CD4-positive, alpha-beta T cell treated with Interleukin-17A for 1 hour (primary cell): ENCODE data around the gene TGM5.
"Not testable (repeated sequence)": the region's sequence is repeated elsewhere in the genome, so short reads cannot be mapped to it uniquely, and the experiment has no call there.

Experiments
- DNase-seq: peaks from one replicate; pipeline ENCODE4 v3.0.0-alpha.2; 2020

TGM5 gene

DNA sequence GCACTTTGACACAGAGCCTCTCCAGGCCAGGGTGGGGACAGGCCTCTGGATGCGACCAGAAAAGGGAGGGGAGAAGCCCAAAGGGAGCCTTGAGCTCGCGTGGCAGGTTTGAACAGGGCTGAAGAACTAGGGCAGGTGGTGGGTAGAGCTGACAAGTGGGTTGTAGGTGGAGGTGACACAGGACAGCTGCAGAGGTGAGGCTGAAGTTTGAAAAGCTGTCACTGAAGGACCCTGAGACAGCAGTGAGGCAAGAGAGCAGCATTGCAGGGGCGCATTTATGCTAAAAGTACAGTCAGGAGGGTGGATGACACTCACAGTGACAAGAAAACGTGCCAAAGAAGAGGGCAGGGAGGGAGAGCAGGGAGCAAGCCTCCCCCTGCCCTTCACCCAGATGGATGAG lies 24.1 kb downstream of the TGM5 start:
- no peak for DNase-seq

GRCh38 chr15:43241100-43241499 lies 25.6 kb downstream of the TGM5 start:
- no peak for DNase-seq

DNA sequence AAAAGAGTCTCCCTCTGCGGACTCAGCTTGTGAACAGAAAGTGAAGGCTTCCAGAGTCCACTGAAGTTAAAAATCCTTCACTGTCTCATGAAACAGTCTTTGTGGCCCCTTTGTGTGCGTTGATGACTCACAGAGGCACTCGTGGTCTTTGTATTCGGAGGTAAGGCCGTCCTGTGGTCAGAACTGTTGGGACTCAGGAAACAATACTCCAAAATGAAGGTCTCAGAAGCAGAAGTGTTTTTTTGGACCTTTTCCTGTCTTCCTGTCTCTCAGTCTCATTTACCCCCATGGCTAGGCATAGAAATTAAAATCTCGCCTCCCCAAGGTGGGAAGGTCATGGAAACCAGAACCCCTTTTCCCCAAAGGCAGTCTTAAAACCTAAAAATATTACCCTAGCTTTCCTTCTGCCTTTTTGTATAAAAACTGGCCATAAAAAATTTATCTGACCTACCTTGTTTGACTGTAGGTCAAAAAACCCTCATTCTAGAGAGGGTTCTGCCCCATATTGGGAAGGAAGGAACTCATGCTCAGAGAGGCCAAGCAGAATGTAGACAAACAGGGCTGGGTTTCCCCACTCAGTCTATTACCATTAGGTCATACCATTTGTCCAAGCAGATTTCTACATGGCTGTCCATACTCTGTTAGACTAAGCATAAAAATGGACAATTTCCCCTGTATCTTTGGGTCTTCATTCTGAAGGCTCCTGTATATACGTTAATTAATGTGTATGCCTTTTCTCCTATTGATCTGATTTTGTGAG lies 26.8 kb downstream of the TGM5 start:
- DNase-seq = no peak

- DNase-seq = no peak
Measured at GRCh38 chr15:43238671-43239131, 28.0 kb downstream of the TGM5 start.

DNA sequence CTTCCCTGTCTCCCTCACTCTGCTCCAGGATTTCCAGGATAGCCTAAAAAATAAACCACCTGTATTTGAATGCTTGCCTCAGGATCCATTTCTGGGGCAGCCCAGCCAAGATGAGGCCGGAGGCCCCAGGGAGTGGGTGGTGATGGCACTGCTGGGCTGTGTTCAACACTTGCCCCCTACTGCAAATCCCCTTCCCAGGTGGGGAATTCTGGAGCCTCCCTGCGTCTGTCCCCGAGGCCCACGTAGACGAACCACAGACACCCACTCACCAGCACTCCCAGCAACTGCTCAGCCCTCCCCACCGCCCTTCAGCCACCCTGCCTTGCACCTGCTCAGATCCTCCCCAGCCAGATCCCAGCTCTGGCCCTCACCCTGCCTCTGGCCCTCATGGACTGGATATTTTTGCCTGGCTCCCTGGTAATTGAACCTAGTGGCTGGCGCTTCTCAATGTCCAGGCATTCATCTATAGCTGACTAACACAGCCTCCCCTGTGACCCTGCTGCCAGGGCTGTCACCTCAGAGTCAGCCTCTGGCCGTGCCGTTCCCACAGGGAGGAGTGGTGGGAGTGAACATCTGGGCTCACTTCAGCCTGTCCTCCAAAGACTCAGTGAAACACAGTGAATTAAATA lies 28.8 kb downstream of the TGM5 start:
- DNase-seq = no peak

DNA sequence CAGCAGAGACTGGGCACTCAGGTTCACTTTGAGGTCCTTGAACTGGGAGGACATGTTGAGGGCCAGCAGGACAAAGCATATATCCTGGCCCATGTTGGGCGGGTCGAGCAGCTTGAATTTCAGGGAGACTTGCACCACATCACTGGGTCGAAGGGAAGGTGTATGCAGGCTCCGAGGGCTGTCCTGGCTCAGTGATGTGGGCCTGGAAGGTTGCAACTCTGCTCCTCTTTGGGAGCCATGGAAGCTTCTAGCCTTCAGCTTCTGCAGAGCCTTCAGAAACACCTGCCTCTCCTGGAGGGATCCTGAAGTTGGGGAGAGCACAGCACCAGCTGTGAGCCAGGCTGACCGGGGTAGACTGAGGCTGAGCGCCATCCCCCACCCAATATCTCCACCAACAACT lies 31.2 kb downstream of the TGM5 start:
- no peak for DNase-seq

DNA sequence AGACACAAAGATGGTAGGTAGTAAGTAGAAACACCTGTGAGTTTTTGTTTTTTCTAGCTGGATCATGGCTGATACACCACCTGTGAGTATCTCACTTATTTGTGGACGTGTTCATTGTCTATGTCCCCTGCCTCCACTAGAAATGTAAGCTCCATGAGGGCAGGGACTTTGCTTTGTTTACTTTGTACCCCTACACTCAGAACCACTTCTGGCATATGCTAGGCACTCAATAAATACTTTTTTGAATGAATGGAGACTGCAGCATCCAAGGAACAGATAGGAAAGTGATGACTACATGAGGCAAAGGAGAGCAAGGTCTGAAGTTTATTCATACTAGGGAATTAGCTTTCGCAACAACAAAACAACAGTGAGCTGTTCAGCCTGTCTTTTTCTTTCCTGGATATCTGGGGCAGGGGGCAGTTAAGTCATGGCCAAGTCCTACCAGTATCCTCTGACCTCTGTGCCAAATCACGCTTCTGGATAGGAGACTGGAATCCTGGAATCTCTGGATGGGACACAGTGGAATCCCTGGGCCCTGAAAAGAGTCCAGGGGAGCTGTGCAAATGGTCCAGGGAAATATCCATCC lies 34.3 kb downstream of the TGM5 start:
- DNase-seq = no peak

GRCh38 chr15:43230640-43231115 lies 36.0 kb downstream of the TGM5 start:
- DNase-seq = no peak

DNA sequence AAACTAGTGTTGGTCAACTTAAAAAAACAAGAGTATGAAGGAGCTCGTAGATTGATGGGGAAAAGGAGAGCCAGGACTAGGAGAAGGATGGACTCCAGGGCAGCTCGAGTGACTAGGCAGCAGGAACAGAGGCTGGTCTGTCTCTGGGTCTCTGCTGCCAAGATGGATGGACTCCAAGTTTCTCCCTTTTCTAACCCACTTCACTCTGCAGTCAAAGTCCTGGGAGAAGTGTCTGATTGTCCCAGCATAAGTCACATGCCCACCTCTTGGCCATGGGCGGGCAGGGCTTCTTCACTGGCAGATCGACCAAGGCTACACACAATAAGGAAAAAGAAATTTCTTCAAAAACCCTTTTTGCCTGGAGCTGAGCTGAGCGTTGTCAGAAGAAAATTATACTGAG lies 36.8 kb downstream of the TGM5 start:
- no peak for DNase-seq

DNA sequence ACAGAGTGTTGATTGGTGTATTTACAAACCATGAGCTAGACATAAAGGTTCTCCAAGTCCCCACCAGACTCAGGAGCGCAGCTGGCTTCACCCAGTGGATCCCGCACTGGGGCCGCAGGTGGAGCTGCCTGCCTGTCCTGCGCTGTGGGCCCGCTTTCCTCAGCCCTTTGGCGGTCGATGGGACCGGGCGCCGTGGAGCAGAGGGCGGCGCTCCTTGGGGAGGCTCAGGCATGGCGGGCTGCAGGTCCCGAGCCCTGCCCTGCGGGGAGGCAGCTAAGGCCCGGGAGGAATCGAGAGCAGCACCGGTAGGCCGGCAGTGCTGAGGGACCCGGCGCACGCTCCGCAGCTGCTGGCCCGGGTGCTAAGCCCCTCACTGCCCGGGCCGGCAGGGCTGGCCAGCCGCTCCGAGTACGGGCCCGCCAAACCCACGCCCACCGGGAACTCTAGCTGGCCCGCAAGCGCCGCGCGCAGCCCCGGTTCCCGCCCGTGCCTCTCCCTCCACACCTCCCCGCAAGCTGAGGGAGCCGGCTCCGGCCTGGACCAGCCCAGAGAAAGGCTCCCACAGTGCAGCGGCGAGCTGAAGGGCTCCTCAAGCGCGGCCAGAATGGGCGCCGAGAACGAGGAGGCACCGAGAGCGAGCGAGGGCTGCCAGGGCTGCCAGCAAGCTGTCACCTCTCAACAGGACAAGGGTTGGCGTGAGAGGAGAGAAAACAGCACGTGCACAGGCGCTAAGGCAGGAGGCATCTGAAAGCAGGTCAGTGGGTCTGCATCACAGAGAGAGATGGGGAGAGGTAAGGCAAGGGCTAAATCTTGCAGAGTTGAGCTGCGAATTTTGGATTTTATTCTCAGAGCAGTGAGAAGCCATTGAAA lies 40.1 kb downstream of the TGM5 start:
- no peak for DNase-seq

GRCh38 chr15:43225950-43226255 lies 40.8 kb downstream of the TGM5 start:
- DNase-seq = not testable (repeated sequence)

DNA sequence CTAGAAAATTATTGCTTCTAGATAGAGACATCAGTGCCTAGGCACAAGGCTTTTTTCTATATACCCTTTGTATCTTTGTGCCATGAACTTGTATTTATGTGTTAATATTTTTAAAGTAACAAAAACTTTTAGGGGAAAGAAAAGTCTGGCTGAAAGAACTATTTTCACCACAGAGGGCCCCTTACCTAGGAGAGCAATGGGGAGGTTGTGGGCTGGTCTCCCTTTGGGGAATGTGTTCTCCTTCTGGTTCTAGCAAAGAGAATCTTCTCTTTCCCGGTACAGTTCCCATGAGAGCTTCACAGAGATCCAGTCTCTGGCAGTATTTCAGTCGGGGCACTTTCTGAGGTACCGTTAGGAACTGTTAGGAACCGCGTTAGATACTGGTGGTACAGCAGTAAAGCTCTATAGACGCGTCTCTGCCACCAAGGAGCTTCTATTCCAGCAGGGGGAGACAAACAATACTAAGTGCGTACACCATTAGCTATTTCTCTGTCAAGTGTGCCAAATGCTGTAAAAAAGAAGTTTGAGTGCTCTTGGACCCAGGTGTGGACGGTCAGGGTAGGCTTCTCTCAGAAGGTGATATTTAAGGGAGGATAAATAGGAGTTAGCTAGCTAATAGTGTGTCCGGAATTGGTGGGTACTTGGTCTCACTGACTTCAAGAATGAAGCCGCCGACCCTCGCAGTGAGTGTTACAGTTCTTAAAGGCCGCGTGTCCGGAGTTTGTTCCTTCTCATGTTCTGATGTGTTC lies 41.4 kb downstream of the TGM5 start:
- DNase-seq = peak; percentile 65

- no peak for DNase-seq
Measured at GRCh38 chr15:43221422-43221821, 45.3 kb downstream of the TGM5 start.

GRCh38 chr15:43220991-43221403 lies 45.7 kb downstream of the TGM5 start, which contains the start of gene EPB42:
TSS of gene EPB42 (minus strand) at chr15:43221018. CDS start at chr15:43220825, 193 bp downstream.
- no peak for DNase-seq

DNA sequence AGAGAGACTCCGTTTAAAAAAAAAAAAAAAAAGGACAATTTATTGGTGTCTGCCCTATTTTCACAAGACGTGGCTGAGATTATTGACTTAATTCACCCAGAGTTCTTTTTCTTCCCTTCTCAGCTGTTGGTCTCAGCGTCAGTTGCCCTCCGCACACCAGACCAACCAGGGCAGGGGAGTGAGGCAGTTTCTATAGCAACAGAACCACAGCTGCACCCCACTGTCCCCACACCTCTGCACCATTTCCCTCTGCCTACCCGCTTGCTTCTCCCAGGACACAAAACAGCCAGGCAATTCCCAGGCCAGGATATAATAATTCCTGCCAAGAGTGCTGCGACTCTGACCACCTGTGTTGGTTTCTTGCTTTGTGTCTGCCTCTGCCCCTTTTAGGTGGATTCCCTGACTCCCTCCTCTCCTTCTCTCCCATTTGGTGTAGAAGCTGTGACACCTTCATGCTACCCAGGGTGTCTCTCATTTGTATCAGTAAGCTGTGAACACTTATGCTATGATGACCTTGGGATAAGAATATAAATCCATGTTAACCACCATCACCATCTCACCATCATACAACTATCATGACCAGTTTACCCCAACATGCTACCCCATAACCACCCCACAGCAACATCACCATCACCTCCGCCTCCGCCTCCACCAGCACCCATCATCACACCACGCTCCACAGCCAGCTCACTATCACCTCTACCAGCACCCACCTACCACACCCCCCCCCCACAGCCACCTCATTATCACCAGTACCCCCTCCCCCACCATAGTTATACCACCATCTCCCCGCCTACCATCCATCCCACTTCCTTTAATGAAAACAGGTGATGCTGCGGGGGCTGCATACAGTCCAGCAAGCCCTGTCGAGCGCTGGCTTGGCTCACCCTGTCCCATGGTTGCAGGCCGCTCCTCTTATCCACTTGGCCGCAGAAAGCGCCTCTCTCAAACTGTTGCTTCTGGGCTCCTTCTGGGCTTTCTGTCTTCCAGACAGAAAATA lies 46.5 kb downstream of the TGM5 start:
- no peak for DNase-seq

GRCh38 chr15:43218908-43219706 lies 47.6 kb downstream of the TGM5 start:
- no peak for DNase-seq

GRCh38 chr15:43215961-43216360 lies 50.8 kb downstream of the TGM5 start:
- DNase-seq = no peak

GRCh38 chr15:43214592-43215295 lies 52.0 kb downstream of the TGM5 start:
- DNase-seq = no peak

DNA sequence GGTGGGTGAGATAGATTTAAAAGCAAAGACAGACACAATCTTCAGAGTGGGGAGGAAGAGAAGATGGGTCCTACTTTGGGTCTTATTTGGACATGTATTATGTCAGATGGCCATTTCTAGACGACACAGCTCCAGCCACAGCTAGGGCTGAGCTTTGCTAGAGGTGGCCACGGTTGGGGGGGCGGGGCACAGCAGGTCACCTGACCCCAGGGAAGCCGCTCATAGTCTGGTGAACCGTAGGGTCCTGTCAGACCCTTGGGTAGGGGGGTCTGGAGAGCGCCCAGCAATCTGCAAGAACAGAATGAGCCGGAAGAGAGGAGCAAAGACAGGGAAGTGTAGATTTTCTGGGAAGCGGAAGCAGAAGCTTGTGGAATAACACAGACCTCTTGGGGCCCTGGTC lies 52.6 kb downstream of the TGM5 start:
- no peak for DNase-seq

GRCh38 chr15:43213466-43213865 lies 53.3 kb downstream of the TGM5 start:
- no peak for DNase-seq
